Loucy (cell line): ENCODE data around the gene FAM193B.
A peak's percentile ranks its signal among the peaks of the same experiment; 100 is the strongest.

ENCODE experiments used
- H2AFZ ChIP-seq: fragments of 200-600 bp; sonication (generic); 2 replicates; pipeline ENCODE4 v1.6.0; 2016; ENCODE audit warnings: antibody characterized with exemption, mild to moderate bottlenecking, low read length, moderate library complexity
- H3F3A ChIP-seq: fragments of 200-600 bp; 2 replicates; pipeline ENCODE4 v1.6.0; 2016; ENCODE audit warnings: antibody characterized with exemption, low read depth, mild to moderate bottlenecking
- H3K27me3 ChIP-seq: fragments of 200-600 bp; sonication (generic); 2 replicates; pipeline ENCODE4 v1.6.1; 2014; ENCODE audit warnings: low read length, mild to moderate bottlenecking; ENCODE audit not compliant: insufficient read depth, poor library complexity, severe bottlenecking
- H3K36me3 ChIP-seq: fragments of 200-600 bp; sonication (generic); 2 replicates; pipeline ENCODE4 v1.6.1; 2016; ENCODE audit warnings: low read length; ENCODE audit not compliant: insufficient read depth
- H3K4me1 ChIP-seq: fragments of 200-600 bp; sonication (generic); 2 replicates; pipeline ENCODE4 v1.5.1; 2014; ENCODE audit warnings: low read length, mild to moderate bottlenecking; ENCODE audit not compliant: insufficient read depth, poor library complexity, severe bottlenecking
- H3K4me2 ChIP-seq: fragments of 200-600 bp; sonication (generic); 2 replicates; pipeline ENCODE4 v1.6.0; 2014; ENCODE audit warnings: antibody characterized with exemption, low read length, low read depth, mild to moderate bottlenecking; ENCODE audit not compliant: poor library complexity, severe bottlenecking
- H3K4me3 ChIP-seq: fragments of 200-600 bp; sonication (generic); 2 replicates; pipeline ENCODE4 v1.5.1; 2014; ENCODE audit warnings: low read length, mild to moderate bottlenecking, mixed read lengths; ENCODE audit not compliant: poor library complexity, severe bottlenecking
- H3K79me2 ChIP-seq: fragments of 200-600 bp; sonication (generic); 2 replicates; pipeline ENCODE4 v1.6.1; 2014; ENCODE audit warnings: low read length; ENCODE audit not compliant: insufficient read depth
- H3K9ac ChIP-seq: fragments of 200-600 bp; sonication (generic); 2 replicates; pipeline ENCODE4 v1.6.0; 2014; ENCODE audit warnings: mild to moderate bottlenecking, low read depth, low read length, moderate library complexity; ENCODE audit not compliant: poor library complexity, severe bottlenecking
- H3K9me2 ChIP-seq: fragments of 200-600 bp; sonication (generic); replicated peaks from 2 replicates; pipeline ENCODE4 v1.6.1; 2016; ENCODE audit warnings: low read depth, low read length, mixed read lengths
- H3K9me3 ChIP-seq: fragments of 200-600 bp; sonication (generic); 2 replicates; pipeline ENCODE4 v1.6.1; 2014; ENCODE audit warnings: mild to moderate bottlenecking, antibody characterized with exemption, low read length, low read depth; ENCODE audit not compliant: insufficient read depth
- H4K20me1 ChIP-seq: fragments of 200-600 bp; sonication (generic); 2 replicates; pipeline ENCODE4 v1.6.0; 2014; ENCODE audit warnings: antibody characterized with exemption, low read length, mild to moderate bottlenecking; ENCODE audit not compliant: insufficient read depth, poor library complexity, severe bottlenecking
- CTCF ChIP-seq: fragments of 200-600 bp; sonication (generic); conservative IDR thresholded peaks from 2 replicates; pipeline ENCODE4 v1.5.1; 2014; ENCODE audit warnings: mild to moderate bottlenecking, antibody characterized with exemption, low read length
- EZH2phosphoT487 ChIP-seq: fragments of 200-600 bp; IDR thresholded peaks from 2 replicates; pipeline ENCODE4 v1.6.1; 2018; ENCODE audit warnings: antibody characterized with exemption, mild to moderate bottlenecking, moderate library complexity, borderline replicate concordance

FAM193B gene

GRCh38 chr5:177524941-177525655 is 29.3 kb downstream of the FAM193B start:
- no peak overlapping the region for H3K4me3 ChIP-seq
- H3K9me2 ChIP-seq, result no peaks in the 10 kb centered on the region
- H3K9me3 ChIP-seq, result no peaks in the 10 kb centered on the region
- TF ChIP-seq CTCF (0 out of 2 replicates have a peak, but pooled peaks have one; percentile 12), EZH2phosphoT487 (no peak)
- H3K36me3 ChIP-seq, result peaks cover 3% of the 10 kb centered on the region; the same call in 1 of the 2 replicates
- no peaks in the 10 kb centered on the region for H3K27me3 ChIP-seq
- H3F3A ChIP-seq, result no peaks in the 10 kb centered on the region
- H3K4me1 ChIP-seq, result peaks cover 7% of the 10 kb centered on the region
- no peak overlapping the region for H2AFZ ChIP-seq
- no peaks in the 10 kb centered on the region for H4K20me1 ChIP-seq
- H3K79me2 ChIP-seq, result no peaks in the 10 kb centered on the region
- no peak overlapping the region for H3K9ac ChIP-seq
- H3K4me2 ChIP-seq, result no peak overlapping the region

- no peak overlapping the region for H3K9ac ChIP-seq
- H3K4me3 ChIP-seq, result no peak overlapping the region
- peaks cover 3% of the 10 kb centered on the region; the same call in 1 of the 2 replicates for H3K36me3 ChIP-seq
- no peaks in the 10 kb centered on the region for H3K9me2 ChIP-seq
- H3K9me3 ChIP-seq, result no peaks in the 10 kb centered on the region
- H3K4me1 ChIP-seq, result peaks cover 7% of the 10 kb centered on the region
- TF ChIP-seq CTCF (no peak), EZH2phosphoT487 (no peak)
- no peaks in the 10 kb centered on the region; the same call in 1 of the 2 replicates for H3K79me2 ChIP-seq
- H3K4me2 ChIP-seq, result no peak overlapping the region
- no peak overlapping the region for H2AFZ ChIP-seq
- H4K20me1 ChIP-seq, result no peaks in the 10 kb centered on the region
- no peaks in the 10 kb centered on the region for H3K27me3 ChIP-seq
- no peaks in the 10 kb centered on the region for H3F3A ChIP-seq
Measured at GRCh38 chr5:177524539-177524900, 29.8 kb downstream of the FAM193B start.

GRCh38 chr5:177523711-177524538 is 30.4 kb downstream of the FAM193B start:
- H3K9ac ChIP-seq, result no peak overlapping the region
- no peak overlapping the region for H3K4me3 ChIP-seq
- peaks cover 1% of the 10 kb centered on the region; the same call in 1 of the 2 replicates for H3K79me2 ChIP-seq
- no peaks in the 10 kb centered on the region for H3K27me3 ChIP-seq
- no peaks in the 10 kb centered on the region for H3K9me2 ChIP-seq
- TF ChIP-seq CTCF (no peak), EZH2phosphoT487 (no peak)
- H4K20me1 ChIP-seq, result no peaks in the 10 kb centered on the region
- H2AFZ ChIP-seq, result no peak overlapping the region
- no peak overlapping the region for H3K4me2 ChIP-seq
- H3K36me3 ChIP-seq, result peaks cover 3% of the 10 kb centered on the region; the same call in 1 of the 2 replicates
- H3K9me3 ChIP-seq, result no peaks in the 10 kb centered on the region
- H3K4me1 ChIP-seq, result peaks cover 7% of the 10 kb centered on the region
- H3F3A ChIP-seq, result no peaks in the 10 kb centered on the region
